ENCODE results near the gene USP22.

USP22 gene

GRCh38 chr17:21012736-21013135 is 30.1 kb downstream of the USP22 start:
- TF ChIP-seq GABPA (IDR thresholded peaks at IDR 0.05; ENCODE audit: low read depth) (no peak), POLR2AphosphoS5 (IDR thresholded peaks at IDR 0.05; ENCODE audit: low read depth) (no peak), CTCF (IDR thresholded peaks at IDR 0.05; ENCODE audit: insufficient read depth, low read length) (no peak), REST (IDR thresholded peaks at IDR 0.05; ENCODE audit: insufficient replicate concordance, low read depth) (no peak), SPI1 (IDR thresholded peaks at IDR 0.05; ENCODE audit: borderline replicate concordance, low read depth) (no peak)
- H3K27ac ChIP-seq (replicated peaks): no peak overlapping the region
- no peaks in the 10 kb centered on the region for H3K27me3 ChIP-seq (ENCODE audit: insufficient read depth, poor library complexity, severe bottlenecking)
- H3K4me3 ChIP-seq (replicated peaks; ENCODE audit: insufficient read depth, low read length): no peak overlapping the region
- no peak for DNase-seq (ENCODE audit: low read depth in 1 of 2, low spot score in 1 of 2)

GRCh38 chr17:21010705-21011596 is 31.9 kb downstream of the USP22 start:
- Histone ChIP-seq H3K4me3 (replicated peaks; ENCODE audit: insufficient read depth, low read length) (no peak overlapping the region), H3K27ac (replicated peaks) (no peak overlapping the region), H3K27me3 (ENCODE audit: insufficient read depth, poor library complexity, severe bottlenecking) (no peaks in the 10 kb centered on the region)
- TF ChIP-seq REST (IDR thresholded peaks at IDR 0.05; ENCODE audit: insufficient replicate concordance, low read depth) (no peak), POLR2AphosphoS5 (IDR thresholded peaks at IDR 0.05; ENCODE audit: low read depth) (no peak), GABPA (IDR thresholded peaks at IDR 0.05; ENCODE audit: low read depth) (no peak)
- DNase-seq (ENCODE audit: low read depth in 1 of 2, low spot score in 1 of 2): no peak

GRCh38 chr17:21008992-21009671 is 33.7 kb downstream of the USP22 start:
- Histone ChIP-seq H3K4me3 (replicated peaks; ENCODE audit: insufficient read depth, low read length) (no peak overlapping the region), H3K27me3 (ENCODE audit: insufficient read depth, poor library complexity, severe bottlenecking) (no peaks in the 10 kb centered on the region), H3K27ac (replicated peaks) (no peak overlapping the region)
- DNase-seq (ENCODE audit: low read depth in 1 of 2, low spot score in 1 of 2): no peak
- TF ChIP-seq SPI1 (IDR thresholded peaks at IDR 0.05; ENCODE audit: borderline replicate concordance, low read depth) (no peak), CTCF (IDR thresholded peaks at IDR 0.05; ENCODE audit: insufficient read depth, low read length) (no peak), POLR2AphosphoS5 (IDR thresholded peaks at IDR 0.05; ENCODE audit: low read depth) (no peak)

- H3K4me3 ChIP-seq (replicated peaks; ENCODE audit: insufficient read depth, low read length): no peak overlapping the region
- DNase-seq (ENCODE audit: low read depth in 1 of 2, low spot score in 1 of 2): no peak
- H3K27ac ChIP-seq (replicated peaks): no peak overlapping the region
- no peaks in the 10 kb centered on the region for H3K27me3 ChIP-seq (ENCODE audit: insufficient read depth, poor library complexity, severe bottlenecking)
- no peak for TF ChIP-seq POLR2AphosphoS5 (IDR thresholded peaks at IDR 0.05; ENCODE audit: low read depth)
- TF ChIP-seq GABPA (IDR thresholded peaks at IDR 0.05; ENCODE audit: low read depth): no peak
- TF ChIP-seq REST (IDR thresholded peaks at IDR 0.05; ENCODE audit: insufficient replicate concordance, low read depth): no peak
- TF ChIP-seq CTCF (IDR thresholded peaks at IDR 0.05; ENCODE audit: insufficient read depth, low read length): no peak
- TF ChIP-seq SPI1 (IDR thresholded peaks at IDR 0.05; ENCODE audit: borderline replicate concordance, low read depth): no peak
These were observed 34.5 kb downstream of the USP22 start for GRCh38 chr17:21008160-21008915.
